ENCODE measurements around the gene SMIM13. TPM values are rescaled to one million over a fixed set of nuclear protein-coding genes. Genes with fewer than 3 reads are reported as not detected.

Gene SMIM13
- polyA plus RNA-seq, 1 donor (not counting 4 experiments of a cell fraction or from before 2014, with no cell fraction given) = 7.7 TPM

GRCh38 chr6:11166948-11167347 lies 73.3 kb downstream of the SMIM13 start:
- Histone ChIP-seq H3K9me1 (ENCODE audit: control insufficient read depth, extremely low read depth, insufficient read depth, low read length) (no peaks in the 10 kb centered on the region), H3K9ac (ENCODE audit: control insufficient read depth, extremely low read depth, insufficient read depth, low read length) (no peak overlapping the region), H3K27me3 (ENCODE audit: control insufficient read depth, extremely low read depth, insufficient read depth, low read length) (no peaks in the 10 kb centered on the region), H3K36me3 (ENCODE audit: control insufficient read depth in 2 of 2, extremely low read depth in 1 of 2, insufficient read depth in 2 of 2, low read length in 2 of 2) (no peaks in the 10 kb centered on the region), H2AFZ (ENCODE audit: control insufficient read depth, low read length) (no peak overlapping the region), H3K79me2 (ENCODE audit: control insufficient read depth, insufficient read depth, low read length) (no peaks in the 10 kb centered on the region), H3K4me1 (ENCODE audit: control insufficient read depth, extremely low read depth, insufficient read depth, low read length) (no peaks in the 10 kb centered on the region), H4K20me1 (ENCODE audit: control insufficient read depth, extremely low read depth, insufficient read depth, low read length) (no peaks in the 10 kb centered on the region), H3K4me3 (ENCODE audit: control insufficient read depth in 2 of 3, extremely low read depth in 1 of 3, insufficient read depth in 2 of 3, low read depth in 1 of 3, low read length in 3 of 3) (no peak overlapping the region), H3K9me3 (ENCODE audit: control insufficient read depth, low read depth, low read length) (no peaks in the 10 kb centered on the region), H3K4me2 (ENCODE audit: control insufficient read depth, extremely low read depth, insufficient read depth, low read depth, low read length) (no peak overlapping the region), H3K27ac (ENCODE audit: control insufficient read depth, insufficient read depth, low read length) (no peak overlapping the region)
- FAIRE-seq = no peak
- TF ChIP-seq CTCF (optimal IDR thresholded peaks at IDR 0.05 in 1 of 3, IDR thresholded peaks at IDR 0.05 in 1 of 3, conservative IDR thresholded peaks at IDR 0.05 in 1 of 3; ENCODE audit: extremely low read depth in 1 of 3, insufficient read depth in 2 of 3, low read length in 3 of 3) (no peak), EZH2 (IDR thresholded peaks at IDR 0.05; ENCODE audit: low read length) (no peak)
- dilution Hi-C loops (cut with MboI; ENCODE audit: extremely low pct_ligation_motif_present, low sequenced_read_pairs) = no loop called here
- no peak for DNase-seq (ENCODE audit: low read depth, low spot score)

GRCh38 chr6:11168091-11168635 lies 74.5 kb downstream of the SMIM13 start:
- Histone ChIP-seq H3K4me2 (ENCODE audit: control insufficient read depth, extremely low read depth, insufficient read depth, low read depth, low read length) (no peak overlapping the region), H3K9ac (ENCODE audit: control insufficient read depth, extremely low read depth, insufficient read depth, low read length) (no peak overlapping the region), H2AFZ (ENCODE audit: control insufficient read depth, low read length) (no peak overlapping the region), H3K36me3 (ENCODE audit: control insufficient read depth in 2 of 2, extremely low read depth in 1 of 2, insufficient read depth in 2 of 2, low read length in 2 of 2) (no peaks in the 10 kb centered on the region), H3K4me3 (ENCODE audit: control insufficient read depth in 2 of 3, extremely low read depth in 1 of 3, insufficient read depth in 2 of 3, low read depth in 1 of 3, low read length in 3 of 3) (no peak overlapping the region), H3K4me1 (ENCODE audit: control insufficient read depth, extremely low read depth, insufficient read depth, low read length) (no peaks in the 10 kb centered on the region), H3K27me3 (ENCODE audit: control insufficient read depth, extremely low read depth, insufficient read depth, low read length) (no peaks in the 10 kb centered on the region), H4K20me1 (ENCODE audit: control insufficient read depth, extremely low read depth, insufficient read depth, low read length) (no peaks in the 10 kb centered on the region), H3K9me1 (ENCODE audit: control insufficient read depth, extremely low read depth, insufficient read depth, low read length) (no peaks in the 10 kb centered on the region), H3K27ac (ENCODE audit: control insufficient read depth, insufficient read depth, low read length) (no peak overlapping the region), H3K9me3 (ENCODE audit: control insufficient read depth, low read depth, low read length) (no peaks in the 10 kb centered on the region), H3K79me2 (ENCODE audit: control insufficient read depth, insufficient read depth, low read length) (no peaks in the 10 kb centered on the region)
- DNase-seq (ENCODE audit: low read depth, low spot score) (no peak), FAIRE-seq (no peak)
- dilution Hi-C loops (cut with MboI; ENCODE audit: extremely low pct_ligation_motif_present, low sequenced_read_pairs) = no loop called here
- no peak for TF ChIP-seq CTCF (optimal IDR thresholded peaks at IDR 0.05 in 1 of 3, IDR thresholded peaks at IDR 0.05 in 1 of 3, conservative IDR thresholded peaks at IDR 0.05 in 1 of 3; ENCODE audit: extremely low read depth in 1 of 3, insufficient read depth in 2 of 3, low read length in 3 of 3)
- TF ChIP-seq EZH2 (IDR thresholded peaks at IDR 0.05; ENCODE audit: low read length) = no peak

All from keratinocyte (primary cell).